Astrocyte of the spinal cord (primary cell): ENCODE results near the gene ENPP4.
"Not testable (repeated sequence)": the region's sequence is repeated elsewhere in the genome, so short reads cannot be mapped to it uniquely, and the experiment has no call there.

ENCODE experiments used
- DNase-seq: peaks from one replicate; pipeline ENCODE4 v3.0.0; 2011; ENCODE audit warnings: low read depth, low spot score
- H3K4me3 ChIP-seq: 2 replicates; pipeline ENCODE4 v1.5.1; 2011; ENCODE audit warnings: low read depth, mild to moderate bottlenecking, low read length, moderate library complexity
- CTCF ChIP-seq: IDR thresholded peaks from 2 replicates; pipeline ENCODE4 v1.5.1; 2012; ENCODE audit warnings: low read depth, mild to moderate bottlenecking, low read length, inconsistent platforms
- in situ Hi-C: cut with HindIII; loops from 2 replicates; pipeline ENCODE4 v1.10.0; 2017; ENCODE audit warnings: low sequenced_read_pairs

The ENPP4 gene

GRCh38 chr6:46129629-46130511 is at the start of gene ENPP4:
TSS of gene ENPP4 (plus strand) at chr6:46129989. CDS start at chr6:46139584, 9,595 bp downstream.
- in situ Hi-C loops: no loop called here
- DNase-seq: peak; percentile 85
- TF ChIP-seq CTCF: no peak
- peak within 1 kb of the TSS; percentile 57 for H3K4me3 ChIP-seq

GRCh38 chr6:46080111-46080510 is 49.7 kb upstream of the ENPP4 start:
- in situ Hi-C loops: no loop called here
- H3K4me3 ChIP-seq: no peak overlapping the region
- no peak for DNase-seq
- TF ChIP-seq CTCF: no peak

GRCh38 chr6:46085688-46086087 is 44.1 kb upstream of the ENPP4 start:
- H3K4me3 ChIP-seq, in situ Hi-C loops, DNase-seq: not testable (repeated sequence)

- peak; percentile 77 for TF ChIP-seq CTCF
- peak; percentile 49 for DNase-seq
- no peak overlapping the region for H3K4me3 ChIP-seq
- in situ Hi-C loops: no loop called here
Measured at GRCh38 chr6:46090115-46091079, 39.4 kb upstream of the ENPP4 start.

DNA sequence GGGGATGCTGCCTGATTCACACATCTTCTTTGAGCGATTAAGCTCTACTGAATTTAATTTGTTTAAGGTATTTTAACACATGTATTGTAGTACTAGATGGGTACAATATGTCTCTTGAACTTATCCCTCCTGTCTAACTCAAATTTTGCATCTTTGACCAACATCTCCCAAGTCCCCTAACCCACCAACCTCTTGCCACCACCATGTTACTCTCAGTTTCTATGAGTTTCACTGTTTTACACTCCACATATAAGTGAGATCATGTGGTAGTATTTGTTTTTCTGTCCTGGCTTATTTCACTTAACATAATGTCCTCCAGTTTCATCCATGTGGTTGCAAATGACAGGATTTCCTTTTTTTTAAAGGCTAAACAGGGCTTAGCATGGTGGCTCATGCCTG is 38.7 kb upstream of the ENPP4 start:
- in situ Hi-C loops: no loop called here
- no peak for TF ChIP-seq CTCF
- H3K4me3 ChIP-seq: no peak overlapping the region
- DNase-seq: no peak

DNA sequence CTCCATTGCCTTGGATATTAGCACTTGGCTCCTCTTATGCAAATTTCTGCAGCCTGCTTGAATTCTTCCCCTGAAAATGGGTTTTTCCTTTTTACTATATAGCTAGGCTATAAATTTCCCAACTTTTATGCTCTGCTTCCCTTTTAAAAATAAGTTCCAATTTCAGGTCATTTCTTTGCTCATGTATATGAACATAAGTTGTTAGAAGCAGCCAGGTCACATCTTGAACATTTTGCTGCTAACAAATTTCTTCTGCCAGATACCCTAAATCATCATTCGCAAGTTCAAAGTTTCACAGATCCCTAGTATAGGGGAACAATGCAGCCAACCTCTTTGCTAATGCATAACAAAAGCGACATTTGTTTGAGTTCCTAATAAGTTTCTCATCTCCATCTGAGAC is 34.5 kb upstream of the ENPP4 start:
- in situ Hi-C loops: no loop called here
- TF ChIP-seq CTCF: no peak
- no peak overlapping the region for H3K4me3 ChIP-seq
- DNase-seq: no peak
